ENCODE measurements around the gene NUBP2. TPM values are rescaled to one million over a fixed set of nuclear protein-coding genes. Genes with fewer than 3 reads are reported as not detected.
"Not testable (repeated sequence)": the region's sequence is repeated elsewhere in the genome, so short reads cannot be mapped to it uniquely, and the experiment has no call there.

Gene NUBP2
- total RNA-seq, 1 donor from 2014 or later = 45.6 TPM

GRCh38 chr16:1787056-1787321 lies 4.2 kb downstream of the NUBP2 start:
- ATAC-seq = no peak

- no peak for ATAC-seq
Measured at GRCh38 chr16:1787322-1788094, 4.7 kb downstream of the NUBP2 start.

GRCh38 chr16:1788095-1788707 lies 5.4 kb downstream of the NUBP2 start:
- ATAC-seq = no peak

- peak; percentile 67 for ATAC-seq
Measured at GRCh38 chr16:1788708-1789100, 5.9 kb downstream of the NUBP2 start.

- no peak for ATAC-seq
Measured at GRCh38 chr16:1789643-1790045, 6.9 kb downstream of the NUBP2 start.

- no peak for ATAC-seq
Measured at GRCh38 chr16:1790261-1790610, 7.5 kb downstream of the NUBP2 start.

- no peak for ATAC-seq
Measured at GRCh38 chr16:1790611-1791255, 8.0 kb downstream of the NUBP2 start.

- ATAC-seq = no peak
Measured at GRCh38 chr16:1791256-1791942, 8.6 kb downstream of the NUBP2 start.

GRCh38 chr16:1791943-1792812 lies 9.4 kb downstream of the NUBP2 start:
- no peak for ATAC-seq

GRCh38 chr16:1792836-1793577 lies 10.2 kb downstream of the NUBP2 start:
- ATAC-seq = no peak

GRCh38 chr16:1793578-1794220 lies 10.9 kb downstream of the NUBP2 start, which contains the start of gene IGFALS:
Gene IGFALS (minus strand): TSS chr16:1793705. CDS start chr16:1793652, 53 bp downstream.
- peak; percentile 2 for ATAC-seq

- peak; percentile 2 for ATAC-seq
Measured at GRCh38 chr16:1794221-1794871, 11.6 kb downstream of the NUBP2 start.

- no peak for ATAC-seq
Measured at GRCh38 chr16:1794908-1795666, 12.3 kb downstream of the NUBP2 start.

GRCh38 chr16:1799263-1799662 lies 16.5 kb downstream of the NUBP2 start:
- ATAC-seq = not testable (repeated sequence)

- no peak for ATAC-seq
Measured at GRCh38 chr16:1800701-1801100, 17.9 kb downstream of the NUBP2 start.

- no peak for ATAC-seq
Measured at GRCh38 chr16:1807626-1808025, 24.9 kb downstream of the NUBP2 start.

- no peak for ATAC-seq
Measured at GRCh38 chr16:1808691-1809090, 25.9 kb downstream of the NUBP2 start.

GRCh38 chr16:1809281-1809801 lies 26.6 kb downstream of the NUBP2 start:
- ATAC-seq = peak; percentile 16

- no peak for ATAC-seq
Measured at GRCh38 chr16:1810106-1810505, 27.3 kb downstream of the NUBP2 start.

- ATAC-seq = no peak
Measured at GRCh38 chr16:1810536-1810935, 27.8 kb downstream of the NUBP2 start.
